PFSK-1 (cell line): Measurements from ENCODE around the gene IFRD2.

Experiments
- SIN3A ChIP-seq: IDR thresholded peaks from 2 replicates; pipeline ENCODE4 v1.6.1; 2012; ENCODE audit warnings: mild to moderate bottlenecking, low read length, moderate library complexity, borderline replicate concordance; ENCODE audit not compliant: insufficient read depth
- TAF1 ChIP-seq: IDR thresholded peaks from 2 replicates; pipeline ENCODE4 v1.6.1; 2012; ENCODE audit warnings: low read length, control low read depth, borderline replicate concordance; ENCODE audit not compliant: insufficient read depth
- TF ChIP-seq, protein P1 (sequence below), 2 experiments: IDR thresholded peaks; 2 replicates each; pipeline versions ENCODE4 v1.6.1 to v1.8.0; 2011 to 2012; ENCODE audit warnings: low read depth in 2 of 2, low read length in 2 of 2, control low read depth in 1 of 2, inconsistent platforms in 1 of 2, mild to moderate bottlenecking in 1 of 2, moderate library complexity in 1 of 2; ENCODE audit not compliant: insufficient read depth in 1 of 2

DNA sequence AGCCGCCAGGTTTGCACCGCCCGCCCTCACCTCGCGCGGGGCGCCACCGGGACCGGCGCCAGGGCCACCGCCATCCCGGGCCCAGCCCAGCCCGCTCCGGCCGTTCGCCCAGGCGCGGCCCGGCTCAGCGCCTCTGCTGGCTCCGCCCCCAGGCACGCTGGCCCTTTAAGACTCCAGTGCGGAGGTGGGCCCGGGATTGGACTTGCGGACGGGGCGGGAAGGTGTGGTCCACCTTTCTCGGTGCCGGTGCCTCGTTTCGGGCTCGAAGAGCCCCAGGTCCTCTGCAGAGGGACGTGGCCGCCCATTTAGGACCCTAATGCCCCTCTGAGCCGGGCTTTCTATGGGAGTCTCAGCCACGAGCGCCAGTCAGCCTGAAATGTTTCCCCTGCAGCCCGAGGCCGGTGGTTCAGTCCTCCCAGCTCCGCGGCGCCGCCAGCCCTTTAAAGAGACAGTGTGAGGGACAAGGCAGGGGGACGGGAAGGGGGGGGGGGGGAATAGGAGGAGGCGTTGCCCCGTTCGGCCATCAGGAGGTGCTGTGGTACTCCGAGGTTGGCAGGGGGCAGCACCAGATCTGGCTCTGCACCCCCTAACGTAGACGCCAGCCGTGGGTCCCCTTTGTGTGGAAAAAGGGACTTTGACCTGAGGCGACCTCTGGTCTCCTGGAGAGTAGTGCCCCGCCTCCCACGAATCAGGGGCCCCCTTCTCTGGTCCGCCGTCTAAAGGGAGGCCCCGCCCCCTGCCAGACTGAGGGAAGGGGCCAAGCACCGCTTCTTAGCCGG is 29.3 kb upstream of the IFRD2 start:
- TF ChIP-seq SIN3A (no peak), TAF1 (no peak)
- TF ChIP-seq, protein P1, sequence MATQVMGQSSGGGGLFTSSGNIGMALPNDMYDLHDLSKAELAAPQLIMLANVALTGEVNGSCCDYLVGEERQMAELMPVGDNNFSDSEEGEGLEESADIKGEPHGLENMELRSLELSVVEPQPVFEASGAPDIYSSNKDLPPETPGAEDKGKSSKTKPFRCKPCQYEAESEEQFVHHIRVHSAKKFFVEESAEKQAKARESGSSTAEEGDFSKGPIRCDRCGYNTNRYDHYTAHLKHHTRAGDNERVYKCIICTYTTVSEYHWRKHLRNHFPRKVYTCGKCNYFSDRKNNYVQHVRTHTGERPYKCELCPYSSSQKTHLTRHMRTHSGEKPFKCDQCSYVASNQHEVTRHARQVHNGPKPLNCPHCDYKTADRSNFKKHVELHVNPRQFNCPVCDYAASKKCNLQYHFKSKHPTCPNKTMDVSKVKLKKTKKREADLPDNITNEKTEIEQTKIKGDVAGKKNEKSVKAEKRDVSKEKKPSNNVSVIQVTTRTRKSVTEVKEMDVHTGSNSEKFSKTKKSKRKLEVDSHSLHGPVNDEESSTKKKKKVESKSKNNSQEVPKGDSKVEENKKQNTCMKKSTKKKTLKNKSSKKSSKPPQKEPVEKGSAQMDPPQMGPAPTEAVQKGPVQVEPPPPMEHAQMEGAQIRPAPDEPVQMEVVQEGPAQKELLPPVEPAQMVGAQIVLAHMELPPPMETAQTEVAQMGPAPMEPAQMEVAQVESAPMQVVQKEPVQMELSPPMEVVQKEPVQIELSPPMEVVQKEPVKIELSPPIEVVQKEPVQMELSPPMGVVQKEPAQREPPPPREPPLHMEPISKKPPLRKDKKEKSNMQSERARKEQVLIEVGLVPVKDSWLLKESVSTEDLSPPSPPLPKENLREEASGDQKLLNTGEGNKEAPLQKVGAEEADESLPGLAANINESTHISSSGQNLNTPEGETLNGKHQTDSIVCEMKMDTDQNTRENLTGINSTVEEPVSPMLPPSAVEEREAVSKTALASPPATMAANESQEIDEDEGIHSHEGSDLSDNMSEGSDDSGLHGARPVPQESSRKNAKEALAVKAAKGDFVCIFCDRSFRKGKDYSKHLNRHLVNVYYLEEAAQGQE (IDR thresholded peaks at IDR 0.05; ENCODE audit: insufficient read depth in 1 of 2, low read depth in 2 of 2, low read length in 2 of 2) = no peak
